AG04449 (cell line): ENCODE data around the gene RRP9.

Experiments
- CTCF ChIA-PET: fragments of 350-600 bp; formaldehyde crosslinking; extraction: SDS; loops from one replicate; lab custom pipeline; 2021; ENCODE audit warnings: antibody characterized with exemption; lab: Yijun Ruan, JAX
- POLR2A ChIA-PET: fragments of 400-600, 350-600 bp; formaldehyde crosslinking; extraction: SDS; loops from one replicate; lab custom pipeline; 2020; ENCODE audit warnings: antibody characterized with exemption, inconsistent platforms; lab: Yijun Ruan, JAX
- DNase-seq: peaks from one replicate; pipeline ENCODE4 v3.0.0-alpha.2; 2010; ENCODE audit warnings: low read depth, low spot score
- H3K4me3 ChIP-seq: 2 replicates; pipeline ENCODE4 v1.5.1; 2011; ENCODE audit warnings: low read depth, mild to moderate bottlenecking, control low read depth, low read length
- TF ChIP-seq, protein P1 (sequence below): IDR thresholded peaks from one replicate; pipeline ENCODE4 v1.5.1; 2011; ENCODE audit warnings: mild to moderate bottlenecking, moderate library complexity, low read length, control low read depth, inconsistent platforms; ENCODE audit not compliant: insufficient read depth; ENCODE audit errors: missing control alignments

The RRP9 gene

DNA sequence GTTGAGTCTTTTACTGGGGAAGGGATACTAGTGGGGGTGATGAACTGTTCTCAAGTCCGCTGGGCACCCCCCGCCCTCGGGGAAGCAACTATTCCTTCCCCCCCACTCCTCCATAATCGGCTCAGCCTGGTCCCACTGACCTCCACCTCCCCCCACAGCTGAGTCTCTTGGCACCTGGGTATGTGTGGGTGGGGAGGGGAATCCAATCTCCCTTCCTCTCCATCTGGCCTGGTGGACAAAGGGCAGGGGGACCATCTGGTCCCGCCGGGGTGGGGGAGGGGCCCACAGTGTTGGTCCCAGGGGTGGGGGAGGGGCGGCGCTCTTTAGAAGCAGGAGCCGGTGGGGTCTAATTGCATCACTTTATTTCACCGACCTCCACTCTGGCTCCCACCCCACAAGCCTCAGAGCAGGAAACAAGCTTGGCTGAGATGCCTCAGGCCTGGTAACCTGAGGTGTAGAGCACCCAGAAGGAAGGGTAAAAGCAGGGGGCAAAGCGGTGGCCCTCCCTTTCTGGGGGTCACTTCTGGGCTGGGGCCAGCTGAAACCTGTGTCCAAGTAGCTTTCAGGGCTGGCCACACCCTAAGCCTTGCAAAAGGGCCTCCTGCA lies 26.6 kb upstream of the RRP9 start:
- ChIA-PET CTCF (interaction anchor here (1.2 to 4.5 kb wide), 6 partner anchors 8 to 30 kb away, joined by 3 to 32 read pairs (median 6); partner anchors contain the start of genes PARP3 and RRP9), POLR2A (interaction anchor here (2.9 kb wide), 1 partner anchor 27 kb away, joined by 10 read pairs; the partner anchor contains the start of genes PARP3 and RRP9)
- DNase-seq, result no peak
- TF ChIP-seq, protein P1, sequence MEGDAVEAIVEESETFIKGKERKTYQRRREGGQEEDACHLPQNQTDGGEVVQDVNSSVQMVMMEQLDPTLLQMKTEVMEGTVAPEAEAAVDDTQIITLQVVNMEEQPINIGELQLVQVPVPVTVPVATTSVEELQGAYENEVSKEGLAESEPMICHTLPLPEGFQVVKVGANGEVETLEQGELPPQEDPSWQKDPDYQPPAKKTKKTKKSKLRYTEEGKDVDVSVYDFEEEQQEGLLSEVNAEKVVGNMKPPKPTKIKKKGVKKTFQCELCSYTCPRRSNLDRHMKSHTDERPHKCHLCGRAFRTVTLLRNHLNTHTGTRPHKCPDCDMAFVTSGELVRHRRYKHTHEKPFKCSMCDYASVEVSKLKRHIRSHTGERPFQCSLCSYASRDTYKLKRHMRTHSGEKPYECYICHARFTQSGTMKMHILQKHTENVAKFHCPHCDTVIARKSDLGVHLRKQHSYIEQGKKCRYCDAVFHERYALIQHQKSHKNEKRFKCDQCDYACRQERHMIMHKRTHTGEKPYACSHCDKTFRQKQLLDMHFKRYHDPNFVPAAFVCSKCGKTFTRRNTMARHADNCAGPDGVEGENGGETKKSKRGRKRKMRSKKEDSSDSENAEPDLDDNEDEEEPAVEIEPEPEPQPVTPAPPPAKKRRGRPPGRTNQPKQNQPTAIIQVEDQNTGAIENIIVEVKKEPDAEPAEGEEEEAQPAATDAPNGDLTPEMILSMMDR, result no peak
- H3K4me3 ChIP-seq, result peak overlapping the region; percentile 64

DNA sequence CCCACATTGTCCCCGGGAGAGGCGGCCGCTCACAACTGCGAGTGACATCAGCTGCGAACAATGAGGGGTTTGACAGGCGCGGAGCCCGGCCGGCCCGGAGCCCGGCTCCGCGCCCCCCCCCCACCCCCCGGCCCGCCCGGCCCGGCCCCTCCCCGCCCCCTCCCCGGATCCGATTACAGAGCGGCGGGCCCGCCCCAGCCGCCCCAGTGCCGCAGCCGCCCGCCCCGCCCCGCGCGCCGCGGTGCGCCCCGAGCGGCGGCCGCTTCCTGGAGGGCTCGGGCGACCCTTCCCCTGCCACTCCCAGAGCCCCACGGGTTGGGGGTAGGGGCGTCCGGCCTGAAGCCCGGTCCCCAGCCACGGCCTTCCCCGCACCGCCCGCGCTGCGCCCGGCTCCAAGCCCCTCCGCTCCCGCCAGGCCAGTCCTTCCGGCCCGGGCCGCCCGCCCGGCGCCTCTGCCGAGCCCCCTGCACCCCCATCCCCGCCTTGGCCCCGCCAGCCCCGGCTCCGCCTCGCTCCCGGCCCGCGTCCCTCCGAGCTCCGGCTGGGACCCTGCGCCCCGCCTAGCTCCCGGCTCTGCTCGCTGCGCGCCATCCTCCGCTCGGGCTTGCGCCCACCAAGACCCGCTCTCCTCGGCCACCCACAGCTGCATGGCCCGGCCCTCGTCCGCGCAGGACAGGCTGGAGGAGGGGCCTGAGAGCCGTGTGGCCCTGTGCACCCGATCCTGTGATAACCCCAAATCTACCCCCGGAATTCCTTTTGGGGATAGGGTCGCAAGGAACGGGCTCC lies 25.9 kb upstream of the RRP9 start, which contains the start of gene PCBP4:
Gene PCBP4 (minus strand): TSS at position 71 of the 786 bp plus-strand sequence. CDS start 6,214 bp downstream, outside the sequence.
- peak within 1 kb of the TSS; percentile 80 for H3K4me3 ChIP-seq
- TF ChIP-seq, protein P1, result no peak
- DNase-seq, result no peak
- POLR2A ChIA-PET, result interaction anchor here (0.5 to 2.9 kb wide), 4 partner anchors 15 to 573 kb away, joined by 3 to 10 read pairs (median 4); partner anchors contain the start of genes ACY1, PARP3, RPL29 and RRP9
- CTCF ChIA-PET, result interaction anchor here (1.3 to 4.5 kb wide), 5 partner anchors 13 to 31 kb away, joined by 3 to 32 read pairs (median 5); partner anchors contain the start of genes PARP3 and RRP9

DNA sequence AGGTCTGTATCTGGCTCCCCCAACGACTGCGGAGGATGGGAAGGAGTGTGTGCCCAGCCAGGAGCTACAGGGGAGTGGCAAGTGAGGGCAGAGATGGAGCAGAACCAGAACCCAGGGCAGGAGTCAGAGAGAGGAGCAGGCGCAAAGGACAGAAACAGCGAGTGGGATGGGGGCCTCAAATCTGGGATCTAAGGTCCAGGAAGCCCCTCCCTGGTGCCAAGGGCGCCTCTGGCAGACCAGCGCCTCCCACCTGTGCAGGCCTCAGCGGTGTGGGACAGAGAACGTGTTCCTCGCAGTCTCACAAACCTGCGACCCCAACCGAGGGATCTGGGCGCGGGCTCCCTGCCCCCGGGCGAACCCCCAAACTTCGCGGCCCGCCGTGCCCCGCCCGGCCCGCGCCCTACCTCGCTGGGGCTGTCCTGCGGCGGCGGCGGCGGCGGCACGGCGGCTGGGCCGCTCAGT lies 25.2 kb upstream of the RRP9 start:
- POLR2A ChIA-PET, result interaction anchor here (0.5 to 2.9 kb wide), 3 partner anchors 25 to 573 kb away, joined by 3 to 10 read pairs (median 4); partner anchors contain the start of genes PARP3, RPL29 and RRP9
- CTCF ChIA-PET, result interaction anchor here (1.3 to 4.5 kb wide), 3 partner anchors 18 to 25 kb away, joined by 3 to 32 read pairs (median 6); partner anchors contain the start of genes PARP3 and RRP9
- no peak for DNase-seq
- TF ChIP-seq, protein P1, result no peak
- H3K4me3 ChIP-seq, result peak overlapping the region; percentile 80

DNA sequence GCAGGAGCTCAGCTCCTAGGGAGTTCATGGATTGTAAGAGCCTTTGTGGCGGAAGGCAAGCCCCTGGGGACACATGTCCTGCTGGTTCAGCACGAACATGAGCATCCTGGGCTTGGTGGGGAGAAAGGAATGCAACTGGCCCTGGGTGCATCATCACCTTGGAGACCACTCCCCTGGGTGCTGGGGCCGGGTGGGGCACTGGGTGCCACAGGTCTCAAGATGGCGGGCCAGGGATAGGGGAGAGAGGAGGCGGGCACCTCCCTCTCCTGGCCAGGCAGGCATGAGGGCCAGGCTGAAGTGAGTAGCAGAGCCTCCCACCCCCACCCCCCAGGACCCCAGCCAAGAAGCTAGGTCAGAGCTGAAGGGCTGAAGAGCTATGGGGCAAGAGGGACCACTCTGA lies 24.8 kb upstream of the RRP9 start:
- TF ChIP-seq, protein P1, result no peak
- peak overlapping the region; percentile 80 for H3K4me3 ChIP-seq
- no peak for DNase-seq
- POLR2A ChIA-PET, result interaction anchor here (2.9 kb wide), 1 partner anchor 25 kb away, joined by 10 read pairs; the partner anchor contains the start of genes PARP3 and RRP9
- CTCF ChIA-PET, result interaction anchor here (1.3 to 1.6 kb wide), 3 partner anchors 18 to 25 kb away, joined by 3 to 6 read pairs (median 4); partner anchors contain the start of gene RRP9

DNA sequence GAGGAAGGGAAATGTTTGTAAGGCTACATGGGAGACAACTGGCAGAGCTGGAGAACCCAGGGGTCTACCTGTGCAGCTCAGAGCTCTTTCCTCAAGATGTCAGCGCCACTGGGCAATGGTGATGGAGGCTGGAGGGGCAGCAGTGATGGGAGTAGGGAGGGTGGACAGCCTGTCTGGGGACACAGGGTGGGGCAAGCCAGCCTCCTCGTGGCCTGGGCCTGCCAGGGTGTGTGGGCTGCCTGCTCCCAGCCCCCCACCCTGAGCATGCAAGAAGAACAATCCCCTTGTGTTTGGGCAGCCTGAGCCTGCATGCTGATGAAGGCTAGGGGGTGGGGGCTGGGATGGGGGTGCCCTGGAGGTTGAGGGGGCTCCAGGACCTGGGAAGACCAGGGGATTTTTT lies 24.3 kb upstream of the RRP9 start:
- peak overlapping the region; percentile 80 for H3K4me3 ChIP-seq
- ChIA-PET POLR2A (interaction anchor here (0.7 to 2.9 kb wide), 3 partner anchors 8 to 30 kb away, joined by 3 to 10 read pairs (median 5); partner anchors contain the start of genes ABHD14B, PARP3, RPL29 and RRP9), CTCF (interaction anchor here (1.0 to 7.3 kb wide), 8 partner anchors 7 to 166 kb away, joined by 3 to 67 read pairs (median 5); partner anchors contain the start of genes ABHD14A, ABHD14B, GPR62 and RRP9)
- no peak for DNase-seq
- TF ChIP-seq, protein P1, result no peak
